OCI-LY1 (cell line): ENCODE measurements around the gene BCAN.

Source experiments
- H2AFZ ChIP-seq: fragments of 200-600 bp; sonication (generic), shearing (Covaris generic); 2 replicates; pipeline ENCODE4 v1.6.0; 2014; ENCODE audit warnings: antibody characterized with exemption, mild to moderate bottlenecking, low read length
- H3F3A ChIP-seq: fragments of 200-600 bp; sonication (generic), shearing (Covaris generic); 2 replicates; pipeline ENCODE4 v1.6.0; 2014; ENCODE audit warnings: mild to moderate bottlenecking, antibody characterized with exemption, low read length, moderate library complexity; ENCODE audit not compliant: insufficient read depth
- H3K27ac ChIP-seq: fragments of 200-600 bp; sonication (generic); 2 replicates; pipeline ENCODE4 v1.5.1; 2014; ENCODE audit warnings: low read length, mixed run types, mild to moderate bottlenecking, low read depth; ENCODE audit not compliant: poor library complexity, severe bottlenecking
- H3K27me3 ChIP-seq: fragments of 200-600 bp; sonication (generic); 2 replicates; pipeline ENCODE4 v1.6.0; 2014; ENCODE audit warnings: antibody characterized with exemption, mild to moderate bottlenecking, low read length, moderate library complexity; ENCODE audit not compliant: insufficient read depth
- H3K36me3 ChIP-seq: fragments of 200-600 bp; sonication (generic); 2 replicates; pipeline ENCODE4 v1.6.1; 2014; ENCODE audit warnings: mild to moderate bottlenecking, antibody characterized with exemption, low read length, moderate library complexity, mixed read lengths; ENCODE audit not compliant: insufficient read depth
- H3K4me1 ChIP-seq: fragments of 200-600 bp; sonication (generic); 2 replicates; pipeline ENCODE4 v1.5.1; 2014; ENCODE audit warnings: mild to moderate bottlenecking, low read length, moderate library complexity; ENCODE audit not compliant: insufficient read depth, severe bottlenecking
- H3K4me2 ChIP-seq: fragments of 200-600 bp; sonication (generic), shearing (Covaris generic); 2 replicates; pipeline ENCODE4 v1.6.1; 2014; ENCODE audit warnings: low read length
- H3K4me3 ChIP-seq: fragments of 200-600 bp; sonication (generic); 2 replicates; pipeline ENCODE4 v1.5.1; 2014; ENCODE audit warnings: low read length, low read depth, mild to moderate bottlenecking, mixed read lengths; ENCODE audit not compliant: poor library complexity, severe bottlenecking
- H3K79me2 ChIP-seq: fragments of 200-600 bp; shearing (Covaris generic); 2 replicates; pipeline ENCODE4 v1.6.1; 2016; ENCODE audit warnings: mixed run types, low read length, mixed read lengths; ENCODE audit not compliant: insufficient read depth
- H3K9ac ChIP-seq: fragments of 200-600 bp; sonication (generic), shearing (Covaris generic); 2 replicates; pipeline ENCODE4 v1.6.1; 2014; ENCODE audit warnings: mild to moderate bottlenecking, low read length, mixed read lengths
- H3K9me2 ChIP-seq: fragments of 200-600 bp; sonication (generic), shearing (Covaris generic); 2 replicates; pipeline ENCODE4 v1.6.1; 2014; ENCODE audit warnings: low read depth, mild to moderate bottlenecking, low read length, mixed read lengths
- H3K9me3 ChIP-seq: fragments of 200-600 bp; shearing (Covaris generic); 2 replicates; pipeline ENCODE4 v1.6.1; 2014; ENCODE audit warnings: low read length, mixed read lengths
- H4K20me1 ChIP-seq: fragments of 200-600 bp; sonication (generic), shearing (Covaris generic); 2 replicates; pipeline ENCODE4 v1.6.0; 2016; ENCODE audit warnings: mild to moderate bottlenecking, low read length; ENCODE audit not compliant: insufficient read depth
- EZH2 ChIP-seq: fragments of 200-600 bp; sonication (generic), shearing (Covaris generic); IDR thresholded peaks from 2 replicates; pipeline ENCODE4 v1.8.0; 2017; ENCODE audit warnings: borderline replicate concordance, mixed run types, mild to moderate bottlenecking, antibody characterized with exemption, low read length, moderate library complexity, mixed read lengths
- TF ChIP-seq, protein P1 (sequence below): fragments of 200-600 bp; sonication (generic), shearing (Covaris generic); IDR thresholded peaks from 2 replicates; pipeline ENCODE4 v1.5.1; 2017; ENCODE audit warnings: mild to moderate bottlenecking, antibody characterized with exemption, low read length, moderate library complexity, mixed read lengths

BCAN gene

DNA sequence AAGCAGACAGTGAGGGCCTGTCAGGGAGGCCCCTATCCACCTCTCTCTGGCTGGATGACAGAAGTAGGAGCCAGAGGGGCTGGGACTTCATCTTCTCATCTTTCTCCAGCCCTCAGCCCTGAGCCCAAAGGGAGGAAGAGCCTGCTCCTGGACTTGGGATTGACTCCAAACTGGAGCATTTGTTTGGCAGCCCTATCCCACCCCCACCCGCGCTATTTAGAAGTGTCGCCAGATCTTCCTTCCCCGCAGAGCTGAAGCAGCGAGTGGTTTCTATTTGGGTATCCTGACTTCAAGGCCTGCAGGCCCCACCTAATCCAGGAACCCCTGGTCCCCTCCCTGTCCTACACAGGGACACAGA lies 25.7 kb downstream of the BCAN start:
- no peaks in the 10 kb centered on the region for H3K4me1 ChIP-seq
- no peak overlapping the region for H3K9ac ChIP-seq
- H3F3A ChIP-seq, result no peaks in the 10 kb centered on the region
- H3K4me2 ChIP-seq, result no peak overlapping the region
- H3K4me3 ChIP-seq, result no peak overlapping the region
- no peaks in the 10 kb centered on the region for H3K9me2 ChIP-seq
- peaks cover 9% of the 10 kb centered on the region; the same call in 1 of the 2 replicates for H3K27me3 ChIP-seq
- H4K20me1 ChIP-seq, result no peaks in the 10 kb centered on the region
- TF ChIP-seq EZH2, result no peak
- TF ChIP-seq, protein P1, sequence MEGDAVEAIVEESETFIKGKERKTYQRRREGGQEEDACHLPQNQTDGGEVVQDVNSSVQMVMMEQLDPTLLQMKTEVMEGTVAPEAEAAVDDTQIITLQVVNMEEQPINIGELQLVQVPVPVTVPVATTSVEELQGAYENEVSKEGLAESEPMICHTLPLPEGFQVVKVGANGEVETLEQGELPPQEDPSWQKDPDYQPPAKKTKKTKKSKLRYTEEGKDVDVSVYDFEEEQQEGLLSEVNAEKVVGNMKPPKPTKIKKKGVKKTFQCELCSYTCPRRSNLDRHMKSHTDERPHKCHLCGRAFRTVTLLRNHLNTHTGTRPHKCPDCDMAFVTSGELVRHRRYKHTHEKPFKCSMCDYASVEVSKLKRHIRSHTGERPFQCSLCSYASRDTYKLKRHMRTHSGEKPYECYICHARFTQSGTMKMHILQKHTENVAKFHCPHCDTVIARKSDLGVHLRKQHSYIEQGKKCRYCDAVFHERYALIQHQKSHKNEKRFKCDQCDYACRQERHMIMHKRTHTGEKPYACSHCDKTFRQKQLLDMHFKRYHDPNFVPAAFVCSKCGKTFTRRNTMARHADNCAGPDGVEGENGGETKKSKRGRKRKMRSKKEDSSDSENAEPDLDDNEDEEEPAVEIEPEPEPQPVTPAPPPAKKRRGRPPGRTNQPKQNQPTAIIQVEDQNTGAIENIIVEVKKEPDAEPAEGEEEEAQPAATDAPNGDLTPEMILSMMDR, result no peak
- no peak overlapping the region for H2AFZ ChIP-seq
- H3K79me2 ChIP-seq, result no peaks in the 10 kb centered on the region
- H3K27ac ChIP-seq, result no peak overlapping the region
- no peaks in the 10 kb centered on the region for H3K36me3 ChIP-seq
- H3K9me3 ChIP-seq, result no peaks in the 10 kb centered on the region

DNA sequence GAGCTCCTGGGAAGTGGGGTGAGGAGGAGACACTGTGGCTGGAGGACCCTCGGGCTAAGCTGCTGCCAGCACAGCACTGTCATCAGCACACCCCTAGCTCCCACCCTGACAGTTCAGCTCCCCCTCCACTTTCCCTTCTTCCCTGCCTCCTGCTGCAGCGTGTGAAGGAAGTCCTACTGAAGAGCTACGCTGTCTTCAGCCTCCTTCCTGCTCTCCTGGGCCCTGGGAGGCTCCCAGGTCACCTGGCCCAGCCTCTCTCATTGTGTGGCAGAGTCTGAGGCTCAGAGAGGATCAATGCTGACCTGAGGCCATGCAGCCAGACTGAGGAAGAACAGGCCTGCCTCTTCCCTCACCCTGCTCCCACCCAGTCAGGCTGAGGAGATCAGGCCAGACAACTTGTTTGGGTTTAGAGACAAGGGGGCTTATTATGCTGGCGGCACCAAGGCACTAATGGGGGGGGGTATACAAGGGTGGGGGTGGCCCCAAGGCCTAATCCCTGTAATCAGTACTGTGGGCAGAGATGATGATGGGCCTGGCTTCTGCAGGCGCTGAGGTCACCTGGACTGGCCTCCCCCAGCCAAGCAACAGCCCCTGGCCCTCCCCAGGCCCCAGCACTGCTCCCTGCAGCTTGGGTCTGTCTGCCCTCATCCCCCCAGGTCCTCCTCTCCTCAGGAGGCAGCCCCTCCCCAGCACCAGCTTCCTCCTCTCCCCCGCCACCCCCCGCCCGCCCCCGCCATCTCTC lies 26.2 kb downstream of the BCAN start:
- Histone ChIP-seq H3K9me2 (no peaks in the 10 kb centered on the region), H3K27me3 (peaks cover 9% of the 10 kb centered on the region; the same call in 1 of the 2 replicates), H3K36me3 (no peaks in the 10 kb centered on the region), H2AFZ (no peak overlapping the region), H3K4me3 (no peak overlapping the region), H3K79me2 (no peaks in the 10 kb centered on the region), H3F3A (no peaks in the 10 kb centered on the region), H3K4me2 (no peak overlapping the region), H3K9me3 (no peaks in the 10 kb centered on the region), H3K4me1 (no peaks in the 10 kb centered on the region), H3K9ac (no peak overlapping the region), H4K20me1 (no peaks in the 10 kb centered on the region), H3K27ac (no peak overlapping the region)
- TF ChIP-seq, protein P1, result no peak
- TF ChIP-seq EZH2, result no peak

DNA sequence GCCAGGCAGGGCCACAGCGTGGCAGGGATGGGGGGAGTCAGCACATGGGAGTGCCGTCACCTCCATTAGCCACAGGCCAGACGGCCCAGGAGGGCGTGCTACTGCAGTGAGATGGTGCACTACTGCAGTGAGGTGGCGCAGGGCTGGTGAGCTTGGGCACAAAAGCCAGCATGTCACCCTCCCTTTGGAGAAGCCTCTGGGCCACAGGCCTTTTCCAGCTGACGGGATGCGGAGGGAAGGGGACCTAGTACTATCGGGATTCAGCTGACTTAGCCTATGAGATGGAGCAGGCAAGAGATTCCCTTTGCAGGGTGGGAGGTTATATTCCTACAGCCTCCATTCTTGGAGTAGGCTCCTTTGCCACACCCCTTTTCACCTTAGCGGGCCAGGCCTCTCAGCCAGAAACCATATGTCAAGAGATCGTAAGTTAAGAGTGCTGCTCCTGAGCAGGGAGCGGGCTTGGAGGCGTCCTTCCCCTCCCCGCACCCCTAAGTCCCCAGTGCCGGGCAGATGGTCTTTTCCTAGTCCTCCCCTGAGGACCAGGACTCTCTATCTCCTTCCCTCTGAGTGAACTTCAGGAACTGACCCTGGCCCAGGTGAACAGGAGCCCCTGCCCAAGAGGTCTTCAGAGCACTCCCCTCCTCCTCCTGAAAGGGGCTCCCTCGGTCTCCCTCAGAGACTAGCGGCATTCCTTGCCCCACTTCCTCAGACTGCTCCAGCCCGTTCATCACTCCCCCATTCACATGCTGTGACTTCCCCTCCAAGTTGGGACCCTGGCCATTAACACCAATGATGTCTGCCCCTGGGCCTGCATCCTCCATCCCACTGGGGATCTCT lies 27.1 kb downstream of the BCAN start:
- no peak overlapping the region for H3K9ac ChIP-seq

More for the DNA sequence above, 27.1 kb downstream of the BCAN start:
- H4K20me1 ChIP-seq, result no peaks in the 10 kb centered on the region
- H3K4me2 ChIP-seq, result no peak overlapping the region
- peaks cover 9% of the 10 kb centered on the region; the same call in 1 of the 2 replicates for H3K27me3 ChIP-seq
- no peaks in the 10 kb centered on the region for H3K9me3 ChIP-seq
- no peaks in the 10 kb centered on the region for H3K79me2 ChIP-seq
- no peaks in the 10 kb centered on the region for H3K4me1 ChIP-seq
- H3F3A ChIP-seq, result no peaks in the 10 kb centered on the region
- TF ChIP-seq, protein P1, result no peak
- no peak for TF ChIP-seq EZH2
- H3K9me2 ChIP-seq, result no peaks in the 10 kb centered on the region
- H3K27ac ChIP-seq, result no peak overlapping the region
- H3K4me3 ChIP-seq, result no peak overlapping the region
- H3K36me3 ChIP-seq, result no peaks in the 10 kb centered on the region
- H2AFZ ChIP-seq, result no peak overlapping the region
